Activated CD4-positive, alpha-beta T cell treated with anti-CD3 and anti-CD28 coated beads, Interleukin-2, amount 50 U/mL, for 48 hours (primary cell): ENCODE data around the gene MPHOSPH9.
A peak's percentile ranks its signal among the peaks of the same experiment; 100 is the strongest.

Source experiments
- DNase-seq, 2 experiments: peaks; one replicate each; pipeline ENCODE4 v3.0.0-alpha.2; 2020

Gene MPHOSPH9

GRCh38 chr12:123145211-123145610 lies 87.7 kb downstream of the MPHOSPH9 start:
- DNase-seq: no peak

- DNase-seq: no peak
Observed at GRCh38 chr12:123143736-123144461, 89.0 kb downstream of the MPHOSPH9 start.

GRCh38 chr12:123142921-123143735 lies 89.8 kb downstream of the MPHOSPH9 start:
- DNase-seq: no peak

- no peak for DNase-seq
Observed at GRCh38 chr12:123142518-123142840, 90.5 kb downstream of the MPHOSPH9 start.

- DNase-seq: no peak
Observed at GRCh38 chr12:123141615-123142517, 91.1 kb downstream of the MPHOSPH9 start.

GRCh38 chr12:123140676-123141614 lies 92.0 kb downstream of the MPHOSPH9 start:
- no peak for DNase-seq

GRCh38 chr12:123139926-123140675 lies 92.8 kb downstream of the MPHOSPH9 start:
- DNase-seq: no peak

GRCh38 chr12:123135688-123136087 lies 97.3 kb downstream of the MPHOSPH9 start:
- no peak for DNase-seq

GRCh38 chr12:123134826-123135225 lies 98.1 kb downstream of the MPHOSPH9 start:
- DNase-seq: no peak

- DNase-seq: no peak
Observed at GRCh38 chr12:123134271-123134671, 98.7 kb downstream of the MPHOSPH9 start.

- DNase-seq: no peak
Observed at GRCh38 chr12:123133701-123134100, 99.2 kb downstream of the MPHOSPH9 start.

GRCh38 chr12:123132951-123133619 lies 99.9 kb downstream of the MPHOSPH9 start:
- DNase-seq: no peak

GRCh38 chr12:123131879-123132402 lies 101.0 kb downstream of the MPHOSPH9 start:
- peak in 1 of 2 experiments; percentile 32 for DNase-seq

- no peak for DNase-seq
Observed at GRCh38 chr12:123131291-123131832, 101.6 kb downstream of the MPHOSPH9 start.

GRCh38 chr12:123129621-123130020 lies 103.3 kb downstream of the MPHOSPH9 start:
- DNase-seq: no peak

- no peak for DNase-seq
Observed at GRCh38 chr12:123127182-123127495, 105.8 kb downstream of the MPHOSPH9 start.

GRCh38 chr12:123126294-123127181 lies 106.4 kb downstream of the MPHOSPH9 start:
- no peak for DNase-seq

- no peak for DNase-seq
Observed at GRCh38 chr12:123122626-123123025, 110.3 kb downstream of the MPHOSPH9 start.

- DNase-seq: no peak
Observed at GRCh38 chr12:123121670-123122069, 111.3 kb downstream of the MPHOSPH9 start.
